ENCODE data around the gene FLAD1.

FLAD1 gene

DNA sequence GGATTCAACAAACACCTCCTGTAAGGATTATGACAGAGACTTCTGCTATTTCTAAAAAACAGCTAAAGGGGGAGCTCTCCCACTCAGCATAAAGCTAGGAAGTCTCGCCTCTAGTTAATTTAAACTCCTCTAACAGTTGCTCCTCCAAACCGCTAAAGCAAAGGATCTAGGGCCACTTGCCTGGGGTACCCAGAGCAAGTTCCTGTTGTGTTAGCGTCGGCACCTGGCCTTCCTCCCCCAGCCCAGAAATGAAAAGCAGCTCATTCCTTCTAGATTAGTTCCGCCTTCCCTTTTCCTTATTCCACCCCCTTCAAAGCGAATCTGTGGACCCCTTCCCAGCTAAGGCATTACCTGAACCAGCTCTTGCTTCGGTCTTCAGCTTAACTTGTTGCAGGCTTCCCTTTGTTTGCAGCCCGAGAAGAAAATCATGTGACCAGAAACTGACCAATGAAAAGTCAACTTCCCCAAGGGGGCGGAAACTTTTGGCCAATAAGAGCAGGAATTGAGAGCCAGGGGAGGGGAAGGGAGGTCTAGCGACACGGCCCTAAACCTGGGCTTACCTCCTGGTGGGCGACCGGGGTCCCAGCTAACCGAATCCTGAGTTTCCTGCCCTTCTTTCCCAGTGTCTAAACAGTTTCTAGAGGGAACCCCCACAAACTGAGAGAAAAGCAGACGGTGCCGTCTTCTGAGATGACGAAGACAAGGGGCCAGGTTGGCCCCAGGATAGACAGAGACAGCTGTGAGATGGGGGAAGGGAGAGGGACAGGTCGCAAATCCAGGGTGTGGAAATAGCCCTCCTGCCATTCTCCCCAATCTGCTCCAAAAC, 27.2 kb upstream of the FLAD1 start, which contains the start of gene PBXIP1:
Gene PBXIP1 (minus strand): TSS at position 382 of the 826 bp plus-strand sequence. CDS start 2,378 bp downstream, outside the sequence.
- peak; percentile 64 for DNase-seq (ENCODE audit: extremely low read depth, insufficient read length)
- Histone ChIP-seq H3K36me3 (ENCODE audit: control insufficient read depth, insufficient read depth, low read length) (peaks cover 17% of the 10 kb centered on the region), H3K27me3 (replicated peaks; ENCODE audit: control insufficient read depth, insufficient read depth, low read length) (no peaks in the 10 kb centered on the region), H3K4me3 (replicated peaks; ENCODE audit: low read depth, low read length) (peak within 1 kb of the TSS; percentile 71)
- TF ChIP-seq, protein P1, sequence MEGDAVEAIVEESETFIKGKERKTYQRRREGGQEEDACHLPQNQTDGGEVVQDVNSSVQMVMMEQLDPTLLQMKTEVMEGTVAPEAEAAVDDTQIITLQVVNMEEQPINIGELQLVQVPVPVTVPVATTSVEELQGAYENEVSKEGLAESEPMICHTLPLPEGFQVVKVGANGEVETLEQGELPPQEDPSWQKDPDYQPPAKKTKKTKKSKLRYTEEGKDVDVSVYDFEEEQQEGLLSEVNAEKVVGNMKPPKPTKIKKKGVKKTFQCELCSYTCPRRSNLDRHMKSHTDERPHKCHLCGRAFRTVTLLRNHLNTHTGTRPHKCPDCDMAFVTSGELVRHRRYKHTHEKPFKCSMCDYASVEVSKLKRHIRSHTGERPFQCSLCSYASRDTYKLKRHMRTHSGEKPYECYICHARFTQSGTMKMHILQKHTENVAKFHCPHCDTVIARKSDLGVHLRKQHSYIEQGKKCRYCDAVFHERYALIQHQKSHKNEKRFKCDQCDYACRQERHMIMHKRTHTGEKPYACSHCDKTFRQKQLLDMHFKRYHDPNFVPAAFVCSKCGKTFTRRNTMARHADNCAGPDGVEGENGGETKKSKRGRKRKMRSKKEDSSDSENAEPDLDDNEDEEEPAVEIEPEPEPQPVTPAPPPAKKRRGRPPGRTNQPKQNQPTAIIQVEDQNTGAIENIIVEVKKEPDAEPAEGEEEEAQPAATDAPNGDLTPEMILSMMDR (IDR thresholded peaks at IDR 0.05; ENCODE audit: insufficient read depth, low read length, poor library complexity, severe bottlenecking), result no peak

DNA sequence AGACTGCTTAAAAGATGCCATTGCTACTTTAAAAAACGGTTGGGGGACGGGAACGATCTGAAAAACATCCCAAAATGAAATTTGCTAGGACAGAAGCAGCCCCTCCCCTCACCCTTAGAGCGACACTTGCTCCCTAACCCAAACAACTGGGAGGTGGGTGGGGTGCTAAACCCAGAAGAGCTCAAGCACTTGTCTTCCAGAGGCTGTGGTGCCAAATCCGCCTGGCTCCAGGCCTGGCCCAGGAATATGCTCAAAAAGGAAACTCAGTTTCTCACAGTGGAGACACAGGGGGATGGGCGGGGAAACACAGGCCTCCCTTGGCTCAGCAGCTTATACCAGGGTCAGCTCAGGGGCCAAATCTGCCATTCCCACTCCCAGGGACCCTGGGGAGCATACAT, 26.6 kb upstream of the FLAD1 start:
- no peak for DNase-seq (ENCODE audit: extremely low read depth, insufficient read length)

DNA sequence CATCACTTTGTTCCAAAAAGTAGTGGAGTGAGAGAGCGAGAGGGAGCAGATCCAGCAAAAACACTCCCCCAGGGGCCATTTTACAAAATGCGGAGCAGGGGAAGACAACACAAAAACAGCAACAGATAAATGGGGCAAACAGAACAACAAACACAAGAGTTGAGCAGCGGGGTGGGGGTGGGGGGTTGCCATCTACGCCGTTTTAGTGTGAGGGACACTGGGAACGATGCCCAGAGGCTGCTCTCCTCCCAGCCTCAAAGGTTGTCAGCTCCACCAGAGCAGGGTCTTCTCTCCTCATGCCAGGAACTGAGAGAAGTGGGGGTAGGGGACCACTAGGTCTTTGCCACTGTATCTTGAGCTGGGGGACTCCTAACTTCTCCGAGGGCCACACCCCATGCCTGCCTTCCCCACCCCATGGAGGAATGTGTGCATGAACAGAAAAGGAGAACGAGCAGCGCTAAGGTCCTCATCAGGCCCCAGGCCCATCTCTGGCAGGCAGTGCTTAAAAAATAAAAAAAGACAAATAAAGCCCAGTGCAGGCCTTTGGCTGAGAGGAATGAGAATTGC, 26.0 kb upstream of the FLAD1 start:
- no peak for DNase-seq (ENCODE audit: extremely low read depth, insufficient read length)
- Histone ChIP-seq H3K4me3 (replicated peaks; ENCODE audit: low read depth, low read length) (no peak overlapping the region), H3K36me3 (ENCODE audit: control insufficient read depth, insufficient read depth, low read length) (peaks cover 15% of the 10 kb centered on the region), H3K27me3 (replicated peaks; ENCODE audit: control insufficient read depth, insufficient read depth, low read length) (no peaks in the 10 kb centered on the region)
- TF ChIP-seq, protein P1 (IDR thresholded peaks at IDR 0.05; ENCODE audit: insufficient read depth, low read length, poor library complexity, severe bottlenecking), result no peak

More for the DNA sequence above, 26.6 kb upstream of the FLAD1 start:
- H3K27me3 ChIP-seq (replicated peaks; ENCODE audit: control insufficient read depth, insufficient read depth, low read length), result no peaks in the 10 kb centered on the region
- TF ChIP-seq, protein P1 (IDR thresholded peaks at IDR 0.05; ENCODE audit: insufficient read depth, low read length, poor library complexity, severe bottlenecking), result no peak
- H3K36me3 ChIP-seq (ENCODE audit: control insufficient read depth, insufficient read depth, low read length), result peaks cover 15% of the 10 kb centered on the region
- peak overlapping the region; percentile 71 for H3K4me3 ChIP-seq (replicated peaks; ENCODE audit: low read depth, low read length)

DNA sequence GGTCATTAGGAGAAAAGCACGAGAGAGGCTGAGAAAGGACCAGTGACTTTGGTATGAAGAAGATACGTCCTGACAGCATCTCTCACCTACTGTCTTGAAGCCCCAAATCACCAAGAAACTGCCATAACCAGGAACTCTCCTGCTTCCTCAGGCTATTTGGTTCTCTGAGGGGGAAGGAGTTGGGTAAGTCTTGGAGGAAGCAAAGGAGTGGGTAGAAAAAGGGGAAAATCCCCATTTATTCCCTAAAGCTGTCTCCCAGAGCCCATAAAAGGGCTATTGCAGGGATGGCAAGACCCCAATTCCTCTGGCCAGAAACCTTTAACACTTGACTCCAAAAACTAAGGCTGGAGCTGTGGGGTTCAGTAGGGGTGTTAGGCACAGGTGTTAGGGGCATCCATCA, 25.1 kb upstream of the FLAD1 start:
- DNase-seq (ENCODE audit: extremely low read depth, insufficient read length), result no peak
- H3K4me3 ChIP-seq (replicated peaks; ENCODE audit: low read depth, low read length), result no peak overlapping the region
- TF ChIP-seq, protein P1 (IDR thresholded peaks at IDR 0.05; ENCODE audit: insufficient read depth, low read length, poor library complexity, severe bottlenecking), result no peak
- H3K36me3 ChIP-seq (ENCODE audit: control insufficient read depth, insufficient read depth, low read length), result peaks cover 15% of the 10 kb centered on the region
- no peaks in the 10 kb centered on the region for H3K27me3 ChIP-seq (replicated peaks; ENCODE audit: control insufficient read depth, insufficient read depth, low read length)

DNA sequence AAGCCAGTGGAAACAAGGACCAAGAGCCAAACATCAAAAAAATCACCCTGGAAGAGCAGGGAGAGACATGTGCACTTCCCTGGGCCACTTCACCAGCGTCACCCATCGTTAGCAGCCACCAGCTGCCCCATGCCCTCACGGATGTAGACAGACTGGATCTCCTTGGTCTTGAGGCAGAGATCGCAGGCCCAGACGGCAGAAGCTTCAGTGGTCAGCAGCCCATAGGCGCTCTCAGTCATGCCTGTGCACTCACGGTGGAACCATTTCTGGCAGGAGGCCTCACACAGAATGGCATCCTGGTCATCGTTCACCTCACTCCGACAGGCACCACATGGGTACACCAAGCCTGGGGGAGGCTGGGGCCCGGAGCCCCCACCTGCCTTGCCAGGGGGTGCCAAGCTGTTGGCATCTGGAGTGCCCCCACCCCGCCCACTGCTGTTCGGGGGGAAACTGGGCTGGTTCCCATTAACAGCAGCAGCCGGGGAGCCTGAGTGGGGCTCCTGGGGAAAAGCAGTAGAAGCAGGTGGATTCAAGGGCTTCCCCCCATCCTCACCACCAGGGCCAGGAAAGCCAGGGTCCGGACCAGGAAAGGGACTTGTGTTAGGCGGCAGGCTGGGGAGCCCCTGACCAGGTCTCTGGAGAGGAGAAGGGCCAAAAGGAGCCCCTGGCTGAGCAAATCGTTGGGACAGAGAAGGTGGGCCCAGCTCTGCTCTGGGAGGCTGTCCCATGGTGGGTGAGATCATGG, 24.3 kb upstream of the FLAD1 start:
- Histone ChIP-seq H3K36me3 (ENCODE audit: control insufficient read depth, insufficient read depth, low read length) (peaks cover 21% of the 10 kb centered on the region), H3K4me3 (replicated peaks; ENCODE audit: low read depth, low read length) (no peak overlapping the region), H3K27me3 (replicated peaks; ENCODE audit: control insufficient read depth, insufficient read depth, low read length) (no peaks in the 10 kb centered on the region)
- TF ChIP-seq, protein P1 (IDR thresholded peaks at IDR 0.05; ENCODE audit: insufficient read depth, low read length, poor library complexity, severe bottlenecking), result no peak
- no peak for DNase-seq (ENCODE audit: extremely low read depth, insufficient read length)

Data from GM06990 (cell line).